ENCODE results near the gene HPGD. TPM values are rescaled to one million over a fixed set of nuclear protein-coding genes. Genes with fewer than 3 reads are reported as not detected.

Gene HPGD
- total RNA-seq, 4 donors from 2014 or later: 1.9 to 4.1 (median 2.7) TPM

- Histone ChIP-seq H3K27me3 (no peaks in the 10 kb centered on the region), H3K4me1 (no peaks in the 10 kb centered on the region), H3K9me3 (no peaks in the 10 kb centered on the region), H3K4me3 (replicated peaks in 1 of 3) (no peak overlapping the region), H3K36me3 (no peaks in the 10 kb centered on the region), H3K27ac (no peak overlapping the region)
- TF ChIP-seq POLR2A (IDR thresholded peaks at IDR 0.05) (no peak), CTCF (IDR thresholded peaks at IDR 0.05) (no peak)
- 71 to 74% methylated on average over 2 of the region's 2 CpGs for WGBS, 2 donors
- DNase-seq: no peak
- intact Hi-C loops (cut with DNase I): no loop called here
These were observed 70.5 kb downstream of the HPGD start for GRCh38 chr4:174451718-174452296.

- no peak for DNase-seq
- intact Hi-C loops (cut with DNase I): no loop called here
- TF ChIP-seq POLR2A (IDR thresholded peaks at IDR 0.05): no peak
- TF ChIP-seq CTCF (IDR thresholded peaks at IDR 0.05): no peak
These were observed 71.5 kb downstream of the HPGD start for GRCh38 chr4:174450786-174451125.

GRCh38 chr4:174449944-174450785 is 72.1 kb downstream of the HPGD start:
- Histone ChIP-seq H3K4me1 (no peaks in the 10 kb centered on the region), H3K27ac (no peak overlapping the region)
- intact Hi-C loops (cut with DNase I): no loop called here

More at GRCh38 chr4:174450786-174451125, 71.5 kb downstream of the HPGD start:
- H3K9me3 ChIP-seq: no peaks in the 10 kb centered on the region
- no peaks in the 10 kb centered on the region for H3K4me1 ChIP-seq
- H3K36me3 ChIP-seq: no peaks in the 10 kb centered on the region
- no peak overlapping the region for H3K27ac ChIP-seq
- H3K27me3 ChIP-seq: no peaks in the 10 kb centered on the region
- H3K4me3 ChIP-seq (replicated peaks in 1 of 3): no peak overlapping the region
- 81 to 84% methylated on average over 3 of the region's 3 CpGs for WGBS, 2 donors

GRCh38 chr4:174449152-174449551 is 73.1 kb downstream of the HPGD start:
- intact Hi-C loops (cut with DNase I): no loop called here
- H3K4me3 ChIP-seq (replicated peaks in 1 of 3): no peak overlapping the region
- H3K9me3 ChIP-seq: no peaks in the 10 kb centered on the region
- no peaks in the 10 kb centered on the region for H3K4me1 ChIP-seq
- 93 to 97% methylated on average over 1 of the region's 1 CpG for WGBS, 2 donors
- H3K27me3 ChIP-seq: no peaks in the 10 kb centered on the region
- no peak overlapping the region for H3K27ac ChIP-seq
- no peaks in the 10 kb centered on the region for H3K36me3 ChIP-seq
- TF ChIP-seq POLR2A (IDR thresholded peaks at IDR 0.05): no peak
- no peak for DNase-seq

More at GRCh38 chr4:174449944-174450785, 72.1 kb downstream of the HPGD start:
- Histone ChIP-seq H3K4me3 (replicated peaks in 1 of 3) (no peak overlapping the region), H3K9me3 (no peaks in the 10 kb centered on the region), H3K36me3 (no peaks in the 10 kb centered on the region), H3K27me3 (no peaks in the 10 kb centered on the region)
- TF ChIP-seq CTCF (IDR thresholded peaks at IDR 0.05) (no peak), POLR2A (IDR thresholded peaks at IDR 0.05) (no peak)
- no peak for DNase-seq
- WGBS, 2 donors: 71 to 76% methylated on average over 5 of the region's 5 CpGs

GRCh38 chr4:174444390-174444789 is 77.9 kb downstream of the HPGD start:
- TF ChIP-seq CTCF (IDR thresholded peaks at IDR 0.05) (no peak), POLR2A (IDR thresholded peaks at IDR 0.05) (no peak)
- 79 to 81% methylated on average over 1 of the region's 1 CpG for WGBS, 2 donors
- Histone ChIP-seq H3K36me3 (no peaks in the 10 kb centered on the region), H3K27ac (no peak overlapping the region), H3K9me3 (no peaks in the 10 kb centered on the region), H3K4me1 (no peaks in the 10 kb centered on the region), H3K4me3 (replicated peaks in 1 of 3) (no peak overlapping the region), H3K27me3 (no peaks in the 10 kb centered on the region)
- intact Hi-C loops (cut with DNase I): no loop called here
- no peak for DNase-seq

Other genes starting within 250 kb of the HPGD start
- gene FBXO8, start 238.8 kb downstream of the HPGD start, total RNA-seq: 10 to 100 TPM; 38.4 to 47.0 (median 42.5) TPM
- gene CEP44, start 238.6 kb downstream of the HPGD start, total RNA-seq: 10 to 100 TPM; 17.0 to 30.6 (median 24.8) TPM